Measurements from ENCODE around the gene TMEM209. TPM values are rescaled to one million over a fixed set of nuclear protein-coding genes. Genes with fewer than 3 reads are reported as not detected.
A peak's percentile ranks its signal among the peaks of the same experiment; 100 is the strongest.

TMEM209 gene
- total and polyA plus RNA-seq, 3 experiments from 2014 or later: 43.1 to 55.7 (median 52.1) TPM

DNA sequence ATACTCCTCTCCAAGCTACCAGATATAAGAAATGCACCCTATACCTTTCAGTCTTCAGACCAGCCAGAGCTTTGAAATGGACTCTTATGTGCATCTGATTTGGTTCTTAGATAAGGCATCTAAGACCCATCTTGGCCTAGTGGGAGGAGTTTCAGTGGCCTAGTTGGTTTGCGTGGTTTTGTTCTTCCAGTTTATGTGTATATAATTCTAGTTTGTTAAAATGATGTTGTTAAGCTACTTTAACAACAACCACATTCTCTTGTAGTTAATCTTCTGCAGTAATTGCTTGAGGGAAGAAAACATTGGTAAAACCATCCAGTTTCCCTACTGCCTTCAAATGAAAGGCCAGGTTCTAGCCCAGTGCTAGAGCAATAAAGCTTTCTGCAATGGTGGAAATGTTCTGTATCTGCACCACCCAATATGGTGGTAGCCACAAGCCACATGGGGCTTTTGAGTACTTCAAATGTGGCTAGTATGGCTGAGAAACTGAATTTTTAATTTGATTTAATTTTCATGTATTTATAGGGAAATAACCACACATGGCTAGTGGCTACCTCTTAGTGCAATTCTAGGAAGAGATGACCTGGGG is 68.5 kb downstream of the TMEM209 start:
- H3K27ac Mint-ChIP-seq: no peak overlapping the region
- Histone ChIP-seq H3K4me1 (ENCODE audit: insufficient read depth, low read length) (peaks cover 20% of the 10 kb centered on the region), H3K9me3 (ENCODE audit: low read length) (no peaks in the 10 kb centered on the region), H3K27me3 (ENCODE audit: insufficient read depth, low read length, poor library complexity, severe bottlenecking) (no peaks in the 10 kb centered on the region), H3K4me3 (ENCODE audit: low read length) (no peak overlapping the region), H3K27ac (ENCODE audit: low read depth, low read length) (peak overlapping the region; percentile 75), H3K36me3 (ENCODE audit: insufficient read depth, low read length) (peaks cover 7% of the 10 kb centered on the region)
- CTCF ChIA-PET: interaction anchor here (1.4 kb wide), 1 partner anchor 28 kb away, joined by 4 read pairs; no protein-coding TSS in a partner anchor
- no peaks in the 10 kb centered on the region for H3K9me3 Mint-ChIP-seq
- H3K4me3 Mint-ChIP-seq: no peak overlapping the region
- H3K36me3 Mint-ChIP-seq: peaks cover under 1 to 61% (median 18%) of the 10 kb centered on the region in 3 donors
- H3K4me1 Mint-ChIP-seq: peaks cover 13 to 31% (median 25%) of the 10 kb centered on the region in 3 donors
- no peak for DNase-seq
- POLR2A ChIA-PET: interaction anchor here (0.5 kb wide), 1 partner anchor 1131 kb away, joined by 4 read pairs; no protein-coding TSS in a partner anchor
- no peaks in the 10 kb centered on the region for H3K27me3 Mint-ChIP-seq

GRCh38 chr7:130135208-130136205 is 69.7 kb downstream of the TMEM209 start:
- Mint-ChIP-seq H3K9me3 (no peaks in the 10 kb centered on the region), H3K4me1 (peaks cover 13 to 31% (median 22%) of the 10 kb centered on the region in 3 donors), H3K27me3 (no peaks in the 10 kb centered on the region), H3K4me3 (no peak overlapping the region), H3K36me3 (peaks cover 6 to 72% (median 26%) of the 10 kb centered on the region in 3 donors), H3K27ac (peak overlapping the region in 3 of 8 donors; percentile 24 to 51 (median 35))
- Histone ChIP-seq H3K36me3 (ENCODE audit: insufficient read depth, low read length) (peaks cover 7% of the 10 kb centered on the region), H3K9me3 (ENCODE audit: low read length) (no peaks in the 10 kb centered on the region), H3K4me1 (ENCODE audit: insufficient read depth, low read length) (peaks cover 13% of the 10 kb centered on the region), H3K27me3 (ENCODE audit: insufficient read depth, low read length, poor library complexity, severe bottlenecking) (no peaks in the 10 kb centered on the region), H3K27ac (ENCODE audit: low read depth, low read length) (peak overlapping the region; percentile 75), H3K4me3 (ENCODE audit: low read length) (no peak overlapping the region)
- no peak for DNase-seq
- POLR2A ChIA-PET: interaction anchor here (0.5 kb wide), 1 partner anchor 1130 kb away, joined by 4 read pairs; no protein-coding TSS in a partner anchor
- CTCF ChIA-PET: interaction anchor here (1.4 kb wide), 1 partner anchor 29 kb away, joined by 4 read pairs; no protein-coding TSS in a partner anchor

DNA sequence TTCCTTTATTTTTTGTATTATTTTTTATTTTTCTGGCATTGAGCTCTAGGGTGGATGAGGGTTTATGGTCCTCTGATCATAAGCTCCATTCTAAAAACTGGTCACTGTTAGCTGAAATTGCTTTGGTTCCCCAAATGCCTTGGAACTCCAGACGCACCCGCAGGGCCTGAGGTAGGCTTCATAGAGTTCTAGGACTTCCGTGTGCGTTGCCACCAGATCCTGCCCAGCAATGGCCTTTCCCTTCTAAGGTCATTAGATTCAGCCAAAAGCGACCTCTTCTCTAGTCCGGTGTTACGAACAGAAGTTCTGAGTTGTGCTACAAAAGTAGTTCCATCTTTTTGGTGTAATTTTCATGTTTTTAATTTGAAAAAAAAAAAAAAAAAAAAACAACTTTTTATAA is 70.5 kb downstream of the TMEM209 start:
- no peak overlapping the region for H3K4me3 Mint-ChIP-seq
- Histone ChIP-seq H3K4me1 (ENCODE audit: insufficient read depth, low read length) (peaks cover 13% of the 10 kb centered on the region), H3K9me3 (ENCODE audit: low read length) (no peaks in the 10 kb centered on the region), H3K27ac (ENCODE audit: low read depth, low read length) (peak overlapping the region; percentile 75), H3K36me3 (ENCODE audit: insufficient read depth, low read length) (peaks cover 8% of the 10 kb centered on the region), H3K4me3 (ENCODE audit: low read length) (no peak overlapping the region), H3K27me3 (ENCODE audit: insufficient read depth, low read length, poor library complexity, severe bottlenecking) (no peaks in the 10 kb centered on the region)
- no peaks in the 10 kb centered on the region for H3K9me3 Mint-ChIP-seq
- H3K27me3 Mint-ChIP-seq: no peaks in the 10 kb centered on the region
- POLR2A ChIA-PET: no interaction called here
- DNase-seq: no peak
- CTCF ChIA-PET: no interaction called here
- H3K36me3 Mint-ChIP-seq: peaks cover 10 to 74% (median 26%) of the 10 kb centered on the region in 3 donors
- H3K4me1 Mint-ChIP-seq: peaks cover 9 to 23% (median 15%) of the 10 kb centered on the region in 3 donors
- H3K27ac Mint-ChIP-seq: peak overlapping the region in 1 of 8 donors; percentile 84

DNA sequence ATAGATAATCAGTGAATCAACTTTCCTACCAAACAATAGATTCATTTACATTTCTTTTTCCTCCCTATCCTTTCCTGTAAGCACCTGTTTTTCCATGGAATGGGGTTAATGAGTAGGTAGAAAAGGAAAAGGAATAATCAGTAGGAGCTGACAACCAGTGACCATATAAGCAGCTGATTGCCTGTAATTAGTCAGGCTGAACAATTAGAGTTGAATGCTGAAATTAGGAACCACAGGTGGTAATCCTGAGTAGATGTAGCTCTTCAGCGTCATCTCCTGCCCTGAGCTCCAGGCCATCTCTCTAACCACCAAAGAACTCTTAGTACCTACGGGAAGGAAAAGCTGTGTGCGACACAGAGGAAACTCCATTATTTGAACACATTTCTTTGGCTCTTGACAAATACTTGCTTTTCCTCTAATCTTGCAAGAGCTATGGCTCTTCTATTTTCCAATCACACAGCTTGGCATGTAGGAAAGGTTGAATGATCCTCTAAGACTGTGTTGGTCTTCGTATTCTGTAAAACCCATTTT is 71.0 kb downstream of the TMEM209 start:
- Mint-ChIP-seq H3K36me3 (peaks cover 10 to 75% (median 27%) of the 10 kb centered on the region in 3 donors), H3K27me3 (no peaks in the 10 kb centered on the region), H3K4me3 (no peak overlapping the region), H3K4me1 (peaks cover 9 to 19% (median 15%) of the 10 kb centered on the region in 3 donors), H3K9me3 (no peaks in the 10 kb centered on the region), H3K27ac (peak overlapping the region in 1 of 8 donors; percentile 84)
- H3K27me3 ChIP-seq (ENCODE audit: insufficient read depth, low read length, poor library complexity, severe bottlenecking): no peaks in the 10 kb centered on the region
- CTCF ChIA-PET: no interaction called here
- H3K36me3 ChIP-seq (ENCODE audit: insufficient read depth, low read length): peaks cover 14% of the 10 kb centered on the region
- peak overlapping the region; percentile 75 for H3K27ac ChIP-seq (ENCODE audit: low read depth, low read length)
- no peak overlapping the region for H3K4me3 ChIP-seq (ENCODE audit: low read length)
- no peak for DNase-seq
- no peaks in the 10 kb centered on the region for H3K9me3 ChIP-seq (ENCODE audit: low read length)
- POLR2A ChIA-PET: no interaction called here
- peaks cover 13% of the 10 kb centered on the region for H3K4me1 ChIP-seq (ENCODE audit: insufficient read depth, low read length)

DNA sequence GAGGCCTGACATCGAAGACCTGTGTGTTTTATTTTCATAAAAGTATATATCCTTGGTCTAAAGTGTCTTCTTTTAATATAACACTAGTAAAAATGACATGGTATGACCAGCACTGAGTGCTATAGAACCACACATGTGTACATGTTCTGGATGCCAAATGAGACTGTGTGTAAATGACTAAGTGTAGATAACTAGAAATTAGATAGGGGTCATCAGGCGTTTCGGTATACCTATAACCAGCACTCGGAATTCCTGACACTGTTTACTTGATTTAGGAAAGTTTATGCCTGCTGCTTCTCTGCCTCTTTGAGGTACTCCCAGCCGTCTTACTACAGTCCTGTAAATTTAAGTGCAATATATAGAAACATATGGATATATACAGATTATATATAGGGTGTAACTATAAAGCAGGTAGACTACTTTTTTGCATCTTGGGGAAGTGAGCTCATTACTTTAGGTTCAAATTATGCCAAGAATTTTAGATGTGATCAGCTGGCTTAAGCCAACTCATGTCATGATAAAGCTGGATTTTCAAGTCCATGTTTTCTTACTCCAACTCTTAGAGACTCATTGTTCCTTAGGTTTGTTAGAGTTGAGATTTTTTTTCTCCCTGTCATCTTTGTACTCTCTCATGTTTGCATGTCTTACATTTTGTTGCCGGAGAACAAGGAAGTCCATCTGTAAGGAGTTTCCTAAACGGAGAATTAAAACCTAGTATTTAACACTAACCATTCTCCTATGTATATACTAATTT is 72.0 kb downstream of the TMEM209 start:
- DNase-seq: no peak
- Histone ChIP-seq H3K4me3 (ENCODE audit: low read length) (no peak overlapping the region), H3K9me3 (ENCODE audit: low read length) (no peaks in the 10 kb centered on the region), H3K27me3 (ENCODE audit: insufficient read depth, low read length, poor library complexity, severe bottlenecking) (no peaks in the 10 kb centered on the region), H3K27ac (ENCODE audit: low read depth, low read length) (no peak overlapping the region), H3K4me1 (ENCODE audit: insufficient read depth, low read length) (peaks cover 13% of the 10 kb centered on the region), H3K36me3 (ENCODE audit: insufficient read depth, low read length) (peaks cover 17% of the 10 kb centered on the region)
- ChIA-PET POLR2A (no interaction called here), CTCF (interaction anchor here (1.5 kb wide), 1 partner anchor 28 kb away, joined by 3 read pairs; no protein-coding TSS in a partner anchor)
- H3K27me3 Mint-ChIP-seq: no peaks in the 10 kb centered on the region
- H3K36me3 Mint-ChIP-seq: peaks cover 10 to 78% (median 28%) of the 10 kb centered on the region in 3 donors
- no peaks in the 10 kb centered on the region for H3K9me3 Mint-ChIP-seq
- no peak overlapping the region for H3K4me3 Mint-ChIP-seq
- H3K4me1 Mint-ChIP-seq: peaks cover 9 to 19% (median 15%) of the 10 kb centered on the region in 3 donors
- H3K27ac Mint-ChIP-seq: no peak overlapping the region

GRCh38 chr7:130131964-130132875 is 73.0 kb downstream of the TMEM209 start:
- ChIA-PET POLR2A (no interaction called here), CTCF (interaction anchor here (1.1 to 1.5 kb wide), 2 partner anchors 29 to 62 kb away, joined by 3 read pairs; partner anchors contain the start of gene KLHDC10)
- no peak for DNase-seq
- Mint-ChIP-seq H3K4me1 (peaks cover 9 to 19% (median 15%) of the 10 kb centered on the region in 3 donors), H3K4me3 (no peak overlapping the region), H3K27ac (no peak overlapping the region), H3K27me3 (no peaks in the 10 kb centered on the region), H3K36me3 (peaks cover 11 to 83% (median 31%) of the 10 kb centered on the region in 3 donors), H3K9me3 (no peaks in the 10 kb centered on the region)
- no peaks in the 10 kb centered on the region for H3K9me3 ChIP-seq (ENCODE audit: low read length)
- H3K4me1 ChIP-seq (ENCODE audit: insufficient read depth, low read length): peaks cover 11% of the 10 kb centered on the region
- H3K36me3 ChIP-seq (ENCODE audit: insufficient read depth, low read length): peaks cover 17% of the 10 kb centered on the region
- no peak overlapping the region for H3K4me3 ChIP-seq (ENCODE audit: low read length)
- no peaks in the 10 kb centered on the region for H3K27me3 ChIP-seq (ENCODE audit: insufficient read depth, low read length, poor library complexity, severe bottlenecking)
- peak overlapping the region; percentile 28 for H3K27ac ChIP-seq (ENCODE audit: low read depth, low read length)
